GM21423 (cell line): ENCODE results near the gene RTL3.

Experiments
- ATAC-seq: cut with Tn5 transposase; IDR thresholded peaks from one replicate; pipeline ENCODE4 v1.9.1; 2021; ENCODE audit warnings: mild to moderate bottlenecking, moderate library complexity; ENCODE audit not compliant: unreplicated experiment

The RTL3 gene

GRCh38 chrX:78622831-78623230, 36.3 kb downstream of the RTL3 start:
- no peak for ATAC-seq

GRCh38 chrX:78619834-78620233, 39.3 kb downstream of the RTL3 start:
- no peak for ATAC-seq

DNA sequence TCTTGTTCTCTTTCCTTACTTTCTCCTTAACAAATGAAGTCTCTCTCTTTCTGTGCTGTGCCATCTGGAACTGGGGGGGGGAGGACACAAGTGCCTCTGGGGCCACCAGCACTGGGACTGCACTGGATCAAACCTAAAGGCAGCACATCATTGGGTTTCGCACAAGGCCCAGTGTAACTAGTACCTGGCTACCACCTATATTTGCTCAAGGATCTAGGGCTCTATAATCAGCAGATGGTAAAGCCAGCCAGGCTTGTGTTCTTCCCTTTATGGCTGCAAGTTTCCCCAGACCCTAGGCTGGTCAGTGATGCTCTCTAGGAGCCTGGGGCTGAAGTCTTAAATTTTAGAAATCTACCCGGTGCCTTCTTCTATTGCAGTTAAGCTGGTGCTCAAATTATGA, 40.1 kb downstream of the RTL3 start:
- no peak for ATAC-seq

GRCh38 chrX:78614264-78614663, 44.9 kb downstream of the RTL3 start:
- ATAC-seq: no peak
